Activated naive CD8-positive, alpha-beta T cell (primary cell): ENCODE results near the gene VEGFA.

Experiments
- H3K27ac Mint-ChIP-seq: one replicate; pipeline ENCODE4 v1.8.0; 2021; ENCODE audit warnings: mixed read lengths
- H3K27me3 Mint-ChIP-seq: one replicate; pipeline ENCODE4 v1.8.0; 2021; ENCODE audit warnings: mixed read lengths
- H3K36me3 Mint-ChIP-seq: one replicate; pipeline ENCODE4 v1.8.0; 2021; ENCODE audit warnings: mixed read lengths
- H3K4me1 Mint-ChIP-seq: one replicate; pipeline ENCODE4 v1.8.0; 2021; ENCODE audit warnings: low read depth, mixed read lengths
- H3K4me3 Mint-ChIP-seq: one replicate; pipeline ENCODE4 v1.8.0; 2021; ENCODE audit warnings: mild to moderate bottlenecking, mixed read lengths
- H3K9me3 Mint-ChIP-seq: one replicate; pipeline ENCODE4 v1.8.0; 2021; ENCODE audit warnings: low read depth, mixed read lengths

VEGFA gene

GRCh38 chr6:43769526-43770371 lies at the start of gene VEGFA:
Gene VEGFA (plus strand): TSS chr6:43770211.
- H3K4me3 Mint-ChIP-seq, result peak within 1 kb of the TSS; percentile 97
- H3K27me3 Mint-ChIP-seq, result peaks cover 6% of the 10 kb centered on the region
- no peaks in the 10 kb centered on the region for H3K9me3 Mint-ChIP-seq
- no peaks in the 10 kb centered on the region for H3K36me3 Mint-ChIP-seq
- peaks cover 23% of the 10 kb centered on the region for H3K4me1 Mint-ChIP-seq
- peak within 1 kb of the TSS; percentile 91 for H3K27ac Mint-ChIP-seq

- no peaks in the 10 kb centered on the region for H3K27me3 Mint-ChIP-seq
- H3K4me3 Mint-ChIP-seq, result no peak overlapping the region
- peaks cover 25% of the 10 kb centered on the region for H3K4me1 Mint-ChIP-seq
- H3K9me3 Mint-ChIP-seq, result no peaks in the 10 kb centered on the region
- H3K27ac Mint-ChIP-seq, result no peak overlapping the region
- H3K36me3 Mint-ChIP-seq, result no peaks in the 10 kb centered on the region
Observed at GRCh38 chr6:43720999-43721398, 49.0 kb upstream of the VEGFA start.

- Mint-ChIP-seq H3K4me3 (no peak overlapping the region), H3K27me3 (no peaks in the 10 kb centered on the region), H3K27ac (no peak overlapping the region), H3K36me3 (no peaks in the 10 kb centered on the region), H3K9me3 (no peaks in the 10 kb centered on the region), H3K4me1 (peaks cover 29% of the 10 kb centered on the region)
Observed at GRCh38 chr6:43722920-43723545, 47.0 kb upstream of the VEGFA start.

- no peaks in the 10 kb centered on the region for H3K36me3 Mint-ChIP-seq
- H3K4me3 Mint-ChIP-seq, result no peak overlapping the region
- H3K27me3 Mint-ChIP-seq, result no peaks in the 10 kb centered on the region
- peaks cover 29% of the 10 kb centered on the region for H3K4me1 Mint-ChIP-seq
- peak overlapping the region; percentile 64 for H3K27ac Mint-ChIP-seq
- H3K9me3 Mint-ChIP-seq, result no peaks in the 10 kb centered on the region
Observed at GRCh38 chr6:43723737-43724295, 46.2 kb upstream of the VEGFA start.

GRCh38 chr6:43724354-43724753 lies 45.7 kb upstream of the VEGFA start:
- peaks cover 29% of the 10 kb centered on the region for H3K4me1 Mint-ChIP-seq
- no peaks in the 10 kb centered on the region for H3K27me3 Mint-ChIP-seq
- peak overlapping the region; percentile 61 for H3K4me3 Mint-ChIP-seq
- H3K27ac Mint-ChIP-seq, result peak overlapping the region; percentile 64
- no peaks in the 10 kb centered on the region for H3K36me3 Mint-ChIP-seq
- H3K9me3 Mint-ChIP-seq, result no peaks in the 10 kb centered on the region

- Mint-ChIP-seq H3K4me1 (peaks cover 29% of the 10 kb centered on the region), H3K4me3 (peak overlapping the region; percentile 61), H3K36me3 (no peaks in the 10 kb centered on the region), H3K9me3 (no peaks in the 10 kb centered on the region), H3K27me3 (no peaks in the 10 kb centered on the region), H3K27ac (peak overlapping the region; percentile 64)
Observed at GRCh38 chr6:43724914-43725642, 44.9 kb upstream of the VEGFA start.

- H3K4me3 Mint-ChIP-seq, result peak overlapping the region; percentile 61
- no peaks in the 10 kb centered on the region for H3K27me3 Mint-ChIP-seq
- peaks cover 6% of the 10 kb centered on the region for H3K9me3 Mint-ChIP-seq
- H3K4me1 Mint-ChIP-seq, result peaks cover 29% of the 10 kb centered on the region
- H3K27ac Mint-ChIP-seq, result peak overlapping the region; percentile 64
- H3K36me3 Mint-ChIP-seq, result peaks cover under 1% of the 10 kb centered on the region
Observed at GRCh38 chr6:43725643-43726580, 44.1 kb upstream of the VEGFA start.

- Mint-ChIP-seq H3K27me3 (no peaks in the 10 kb centered on the region), H3K36me3 (peaks cover 6% of the 10 kb centered on the region), H3K27ac (no peak overlapping the region), H3K9me3 (peaks cover 14% of the 10 kb centered on the region), H3K4me3 (no peak overlapping the region), H3K4me1 (peaks cover 29% of the 10 kb centered on the region)
Observed at GRCh38 chr6:43727634-43728033, 42.4 kb upstream of the VEGFA start.

GRCh38 chr6:43728586-43728985 lies 41.4 kb upstream of the VEGFA start:
- no peaks in the 10 kb centered on the region for H3K27me3 Mint-ChIP-seq
- peaks cover 6% of the 10 kb centered on the region for H3K36me3 Mint-ChIP-seq
- H3K27ac Mint-ChIP-seq, result no peak overlapping the region
- peaks cover 14% of the 10 kb centered on the region for H3K9me3 Mint-ChIP-seq
- peaks cover 32% of the 10 kb centered on the region for H3K4me1 Mint-ChIP-seq
- H3K4me3 Mint-ChIP-seq, result no peak overlapping the region

- peaks cover 30% of the 10 kb centered on the region for H3K4me1 Mint-ChIP-seq
- no peak overlapping the region for H3K27ac Mint-ChIP-seq
- no peaks in the 10 kb centered on the region for H3K27me3 Mint-ChIP-seq
- peaks cover 6% of the 10 kb centered on the region for H3K36me3 Mint-ChIP-seq
- H3K4me3 Mint-ChIP-seq, result no peak overlapping the region
- H3K9me3 Mint-ChIP-seq, result peaks cover 14% of the 10 kb centered on the region
Observed at GRCh38 chr6:43729537-43729936, 40.5 kb upstream of the VEGFA start.

GRCh38 chr6:43730634-43731033 lies 39.4 kb upstream of the VEGFA start:
- Mint-ChIP-seq H3K27me3 (no peaks in the 10 kb centered on the region), H3K36me3 (peaks cover 6% of the 10 kb centered on the region), H3K4me3 (no peak overlapping the region), H3K9me3 (peaks cover 14% of the 10 kb centered on the region), H3K4me1 (peaks cover 26% of the 10 kb centered on the region), H3K27ac (no peak overlapping the region)

- H3K27me3 Mint-ChIP-seq, result no peaks in the 10 kb centered on the region
- peaks cover 6% of the 10 kb centered on the region for H3K36me3 Mint-ChIP-seq
- H3K27ac Mint-ChIP-seq, result peak overlapping the region; percentile 24
- H3K4me3 Mint-ChIP-seq, result no peak overlapping the region
- H3K9me3 Mint-ChIP-seq, result peaks cover 14% of the 10 kb centered on the region
- H3K4me1 Mint-ChIP-seq, result peaks cover 21% of the 10 kb centered on the region
Observed at GRCh38 chr6:43733471-43734293, 36.3 kb upstream of the VEGFA start.

GRCh38 chr6:43734294-43734665 lies 35.7 kb upstream of the VEGFA start:
- no peak overlapping the region for H3K4me3 Mint-ChIP-seq
- peaks cover 14% of the 10 kb centered on the region for H3K9me3 Mint-ChIP-seq
- H3K36me3 Mint-ChIP-seq, result peaks cover 6% of the 10 kb centered on the region
- no peaks in the 10 kb centered on the region for H3K27me3 Mint-ChIP-seq
- H3K27ac Mint-ChIP-seq, result no peak overlapping the region
- H3K4me1 Mint-ChIP-seq, result peaks cover 21% of the 10 kb centered on the region
